Measurements from ENCODE around the gene NRXN2.

Gene NRXN2

GRCh38 chr11:64654439-64654838, 68.6 kb downstream of the NRXN2 start:
- H3K4me3 ChIP-seq (ENCODE audit: low read depth, low read length): no peak overlapping the region
- POLR2A ChIA-PET: no interaction called here
- no peaks in the 10 kb centered on the region for H3K4me1 ChIP-seq (ENCODE audit: control insufficient read depth, insufficient read depth, low read length)
- CTCF ChIA-PET: interaction anchor here (1.2 to 9.8 kb wide), 4 partner anchors 9 to 166 kb away, joined by 3 to 90 read pairs (median 5); no protein-coding TSS in a partner anchor
- H3K9me3 ChIP-seq (ENCODE audit: control insufficient read depth, insufficient read depth, low read depth, low read length): no peaks in the 10 kb centered on the region
- H3K27ac ChIP-seq (ENCODE audit: extremely low read depth, low read depth, low read length): no peak overlapping the region
- no peaks in the 10 kb centered on the region for H3K36me3 ChIP-seq (ENCODE audit: control insufficient read depth in 2 of 2, insufficient read depth in 1 of 2, low read length in 2 of 2)
- TF ChIP-seq ZXDB (tag by site-specific recombination; IDR thresholded peaks at IDR 0.05): no peak
- TF ChIP-seq ZNF19 (tag by site-specific recombination; IDR thresholded peaks at IDR 0.05; ENCODE audit: low read depth): no peak
- TF ChIP-seq ZNF580 (tag by site-specific recombination; IDR thresholded peaks at IDR 0.05): no peak
- TF ChIP-seq ZNF596 (tag by site-specific recombination; IDR thresholded peaks at IDR 0.05): no peak
- no peak for TF ChIP-seq YY1 (tag by site-specific recombination; IDR thresholded peaks at IDR 0.05)
- TF ChIP-seq ZNF560 (tag by site-specific recombination; IDR thresholded peaks at IDR 0.05; ENCODE audit: borderline replicate concordance): no peak
- no peak for TF ChIP-seq ZNF704 (tag by site-specific recombination; IDR thresholded peaks at IDR 0.05)
- no peak for TF ChIP-seq ZNF121 (tag by site-specific recombination; IDR thresholded peaks at IDR 0.05)
- no peak for TF ChIP-seq ZSCAN16 (tag by site-specific recombination; IDR thresholded peaks at IDR 0.05)
- TF ChIP-seq RBAK (tag by site-specific recombination; IDR thresholded peaks at IDR 0.05): no peak
- no peak for TF ChIP-seq SP2 (tag by site-specific recombination; IDR thresholded peaks at IDR 0.05)
- TF ChIP-seq ZNF202 (tag by site-specific recombination; IDR thresholded peaks at IDR 0.05; ENCODE audit: borderline replicate concordance): no peak
- no peak for TF ChIP-seq PRDM2 (tag by site-specific recombination; IDR thresholded peaks at IDR 0.05; ENCODE audit: borderline replicate concordance)
- no peak for TF ChIP-seq ZFP41 (tag by site-specific recombination; IDR thresholded peaks at IDR 0.05; ENCODE audit: borderline replicate concordance)
- no peak for TF ChIP-seq KLF8 (tag by site-specific recombination; IDR thresholded peaks at IDR 0.05)
- TF ChIP-seq ZNF621 (tag by site-specific recombination; IDR thresholded peaks at IDR 0.05): no peak
- TF ChIP-seq HOXA7 (CRISPR knock-in tag; IDR thresholded peaks at IDR 0.05; ENCODE audit: borderline replicate concordance): no peak

GRCh38 chr11:64653388-64653973, 69.5 kb downstream of the NRXN2 start:
- ChIA-PET POLR2A (interaction anchor here (0.6 kb wide), 1 partner anchor 422 kb away, joined by 6 read pairs; no protein-coding TSS in a partner anchor), CTCF (interaction anchor here (0.6 to 9.8 kb wide), 15 partner anchors 9 to 336 kb away, joined by 3 to 90 read pairs (median 5); partner anchors contain the start of genes PRDX5, RASGRP2 and TRMT112)
- TF ChIP-seq SP3 (tag by site-specific recombination; IDR thresholded peaks at IDR 0.05): 0 out of 2 replicates have a peak, but pooled peaks have one; percentile 32
- TF ChIP-seq ZNF600 (tag by site-specific recombination; IDR thresholded peaks at IDR 0.05): 0 out of 2 replicates have a peak, but pooled peaks have one; percentile 4
- no peak for TF ChIP-seq KLF10 (tag by site-specific recombination; IDR thresholded peaks at IDR 0.05)
- 0 out of 2 replicates have a peak, but pooled peaks have one; percentile 1 for TF ChIP-seq ZNF391 (tag by site-specific recombination; IDR thresholded peaks at IDR 0.05; ENCODE audit: borderline replicate concordance, low read depth)
- 0 out of 2 replicates have a peak, but pooled peaks have one; percentile 0 for TF ChIP-seq CTCF (tag by site-specific recombination; IDR thresholded peaks at IDR 0.05)
- TF ChIP-seq ZNF549 (tag by site-specific recombination; IDR thresholded peaks at IDR 0.05): no peak
- no peak for TF ChIP-seq ZNF138 (tag by site-specific recombination; IDR thresholded peaks at IDR 0.05; ENCODE audit: borderline replicate concordance)
- peak; percentile 43; the same call in 1 of the 2 replicates for TF ChIP-seq KLF17 (tag by site-specific recombination; IDR thresholded peaks at IDR 0.05)
- TF ChIP-seq HOXC10 (CRISPR knock-in tag; IDR thresholded peaks at IDR 0.05): no peak

More at GRCh38 chr11:64653388-64653973, 69.5 kb downstream of the NRXN2 start:
- Histone ChIP-seq H3K4me1 (ENCODE audit: control insufficient read depth, insufficient read depth, low read length) (no peaks in the 10 kb centered on the region), H3K27ac (ENCODE audit: extremely low read depth, low read depth, low read length) (no peak overlapping the region), H3K9me3 (ENCODE audit: control insufficient read depth, insufficient read depth, low read depth, low read length) (no peaks in the 10 kb centered on the region), H3K4me3 (ENCODE audit: low read depth, low read length) (no peak overlapping the region), H3K36me3 (ENCODE audit: control insufficient read depth in 2 of 2, insufficient read depth in 1 of 2, low read length in 2 of 2) (no peaks in the 10 kb centered on the region)
